GM04503 (cell line): ENCODE measurements around the gene SZRD1.

Experiments
- DNase-seq: peaks from one replicate; pipeline ENCODE4 v3.0.0-alpha.2; 2012; ENCODE audit warnings: low read depth

The SZRD1 gene

GRCh38 chr1:16367258-16367967 lies 371 bp downstream of the SZRD1 start:
- DNase-seq, result peak; percentile 67

- DNase-seq, result no peak
Measured at GRCh38 chr1:16367968-16368890, 1.2 kb downstream of the SZRD1 start.

- no peak for DNase-seq
Measured at GRCh38 chr1:16369821-16370220, 2.8 kb downstream of the SZRD1 start.

- DNase-seq, result no peak
Measured at GRCh38 chr1:16371725-16372124, 4.7 kb downstream of the SZRD1 start.

- no peak for DNase-seq
Measured at GRCh38 chr1:16372535-16373285, 5.7 kb downstream of the SZRD1 start.

GRCh38 chr1:16374266-16374665 lies 7.2 kb downstream of the SZRD1 start:
- no peak for DNase-seq

GRCh38 chr1:16375521-16376340 lies 8.7 kb downstream of the SZRD1 start:
- no peak for DNase-seq

GRCh38 chr1:16376971-16377370 lies 9.9 kb downstream of the SZRD1 start:
- no peak for DNase-seq

GRCh38 chr1:16378443-16378842 lies 11.4 kb downstream of the SZRD1 start:
- no peak for DNase-seq

- DNase-seq, result no peak
Measured at GRCh38 chr1:16380868-16381267, 13.8 kb downstream of the SZRD1 start.

GRCh38 chr1:16383888-16384287 lies 16.8 kb downstream of the SZRD1 start:
- DNase-seq, result no peak

- DNase-seq, result no peak
Measured at GRCh38 chr1:16385659-16386453, 18.8 kb downstream of the SZRD1 start.

GRCh38 chr1:16386454-16387113 lies 19.5 kb downstream of the SZRD1 start:
- peak; percentile 57 for DNase-seq

- no peak for DNase-seq
Measured at GRCh38 chr1:16387201-16388188, 20.5 kb downstream of the SZRD1 start.

GRCh38 chr1:16391411-16391810 lies 24.4 kb downstream of the SZRD1 start:
- no peak for DNase-seq

GRCh38 chr1:16392740-16393569 lies 25.9 kb downstream of the SZRD1 start:
- DNase-seq, result no peak

- no peak for DNase-seq
Measured at GRCh38 chr1:16393570-16394521, 26.8 kb downstream of the SZRD1 start.
